ENCODE data around the gene SERINC3. TPM values are rescaled to one million over a fixed set of nuclear protein-coding genes. Genes with fewer than 3 reads are reported as not detected.
A peak's percentile ranks its signal among the peaks of the same experiment; 100 is the strongest.

Gene SERINC3
- total RNA-seq, 1 donor: 136 TPM

- no peak for DNase-seq (ENCODE audit: low read depth)
- H3K4me3 ChIP-seq (ENCODE audit: low read depth, low read length): no peak overlapping the region
- TF ChIP-seq, protein P1, sequence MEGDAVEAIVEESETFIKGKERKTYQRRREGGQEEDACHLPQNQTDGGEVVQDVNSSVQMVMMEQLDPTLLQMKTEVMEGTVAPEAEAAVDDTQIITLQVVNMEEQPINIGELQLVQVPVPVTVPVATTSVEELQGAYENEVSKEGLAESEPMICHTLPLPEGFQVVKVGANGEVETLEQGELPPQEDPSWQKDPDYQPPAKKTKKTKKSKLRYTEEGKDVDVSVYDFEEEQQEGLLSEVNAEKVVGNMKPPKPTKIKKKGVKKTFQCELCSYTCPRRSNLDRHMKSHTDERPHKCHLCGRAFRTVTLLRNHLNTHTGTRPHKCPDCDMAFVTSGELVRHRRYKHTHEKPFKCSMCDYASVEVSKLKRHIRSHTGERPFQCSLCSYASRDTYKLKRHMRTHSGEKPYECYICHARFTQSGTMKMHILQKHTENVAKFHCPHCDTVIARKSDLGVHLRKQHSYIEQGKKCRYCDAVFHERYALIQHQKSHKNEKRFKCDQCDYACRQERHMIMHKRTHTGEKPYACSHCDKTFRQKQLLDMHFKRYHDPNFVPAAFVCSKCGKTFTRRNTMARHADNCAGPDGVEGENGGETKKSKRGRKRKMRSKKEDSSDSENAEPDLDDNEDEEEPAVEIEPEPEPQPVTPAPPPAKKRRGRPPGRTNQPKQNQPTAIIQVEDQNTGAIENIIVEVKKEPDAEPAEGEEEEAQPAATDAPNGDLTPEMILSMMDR (IDR thresholded peaks at IDR 0.05; ENCODE audit: insufficient read depth, low read depth, low read length): no peak
Measured at GRCh38 chr20:44481719-44482416, 40.0 kb downstream of the SERINC3 start.

DNA sequence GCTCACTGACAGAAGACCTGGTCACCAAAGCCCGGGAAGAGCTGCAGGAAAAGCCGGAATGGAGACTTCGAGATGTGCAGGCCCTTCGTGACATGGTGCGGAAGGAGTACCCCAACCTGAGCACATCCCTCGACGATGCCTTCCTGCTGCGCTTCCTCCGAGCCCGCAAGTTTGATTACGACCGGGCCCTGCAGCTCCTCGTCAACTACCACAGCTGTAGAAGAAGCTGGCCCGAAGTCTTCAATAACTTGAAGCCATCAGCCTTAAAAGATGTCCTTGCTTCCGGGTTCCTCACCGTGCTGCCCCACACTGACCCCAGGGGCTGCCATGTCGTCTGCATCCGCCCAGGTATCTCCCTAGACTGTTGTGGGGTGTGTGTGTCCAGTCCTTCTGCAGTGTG lies 41.8 kb downstream of the SERINC3 start:
- DNase-seq (ENCODE audit: low read depth): no peak
- no peak overlapping the region for H3K4me3 ChIP-seq (ENCODE audit: low read depth, low read length)
- TF ChIP-seq, protein P1 (IDR thresholded peaks at IDR 0.05; ENCODE audit: insufficient read depth, low read depth, low read length): no peak

GRCh38 chr20:44479643-44480042 lies 42.2 kb downstream of the SERINC3 start:
- H3K4me3 ChIP-seq (ENCODE audit: low read depth, low read length): no peak overlapping the region
- DNase-seq (ENCODE audit: low read depth): no peak
- TF ChIP-seq, protein P1 (IDR thresholded peaks at IDR 0.05; ENCODE audit: insufficient read depth, low read depth, low read length): no peak

- H3K4me3 ChIP-seq (ENCODE audit: low read depth, low read length): no peak overlapping the region
- DNase-seq (ENCODE audit: low read depth): no peak
- TF ChIP-seq, protein P1 (IDR thresholded peaks at IDR 0.05; ENCODE audit: insufficient read depth, low read depth, low read length): no peak
Measured at GRCh38 chr20:44478206-44478605, 43.7 kb downstream of the SERINC3 start.

DNA sequence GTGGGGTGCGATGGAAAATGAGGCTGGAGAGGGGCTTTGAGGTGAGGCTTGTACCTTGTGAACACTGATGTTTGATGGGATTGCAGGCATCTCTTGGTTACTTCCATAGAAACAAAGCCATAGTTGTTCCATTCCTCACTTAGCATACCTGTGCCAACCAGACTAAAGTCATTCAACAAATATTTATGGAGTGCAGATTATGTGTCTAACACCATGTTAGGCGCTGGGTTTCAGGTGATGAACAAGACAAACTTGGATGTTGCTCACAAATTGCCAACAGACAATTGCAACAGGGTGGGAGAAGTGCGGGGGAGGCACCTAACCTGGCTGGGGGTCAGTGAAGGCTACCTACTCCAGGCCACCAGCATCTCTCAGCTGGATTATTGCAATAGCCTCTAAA lies 44.7 kb downstream of the SERINC3 start:
- no peak for DNase-seq (ENCODE audit: low read depth)
- no peak overlapping the region for H3K4me3 ChIP-seq (ENCODE audit: low read depth, low read length)
- TF ChIP-seq, protein P1 (IDR thresholded peaks at IDR 0.05; ENCODE audit: insufficient read depth, low read depth, low read length): no peak

DNA sequence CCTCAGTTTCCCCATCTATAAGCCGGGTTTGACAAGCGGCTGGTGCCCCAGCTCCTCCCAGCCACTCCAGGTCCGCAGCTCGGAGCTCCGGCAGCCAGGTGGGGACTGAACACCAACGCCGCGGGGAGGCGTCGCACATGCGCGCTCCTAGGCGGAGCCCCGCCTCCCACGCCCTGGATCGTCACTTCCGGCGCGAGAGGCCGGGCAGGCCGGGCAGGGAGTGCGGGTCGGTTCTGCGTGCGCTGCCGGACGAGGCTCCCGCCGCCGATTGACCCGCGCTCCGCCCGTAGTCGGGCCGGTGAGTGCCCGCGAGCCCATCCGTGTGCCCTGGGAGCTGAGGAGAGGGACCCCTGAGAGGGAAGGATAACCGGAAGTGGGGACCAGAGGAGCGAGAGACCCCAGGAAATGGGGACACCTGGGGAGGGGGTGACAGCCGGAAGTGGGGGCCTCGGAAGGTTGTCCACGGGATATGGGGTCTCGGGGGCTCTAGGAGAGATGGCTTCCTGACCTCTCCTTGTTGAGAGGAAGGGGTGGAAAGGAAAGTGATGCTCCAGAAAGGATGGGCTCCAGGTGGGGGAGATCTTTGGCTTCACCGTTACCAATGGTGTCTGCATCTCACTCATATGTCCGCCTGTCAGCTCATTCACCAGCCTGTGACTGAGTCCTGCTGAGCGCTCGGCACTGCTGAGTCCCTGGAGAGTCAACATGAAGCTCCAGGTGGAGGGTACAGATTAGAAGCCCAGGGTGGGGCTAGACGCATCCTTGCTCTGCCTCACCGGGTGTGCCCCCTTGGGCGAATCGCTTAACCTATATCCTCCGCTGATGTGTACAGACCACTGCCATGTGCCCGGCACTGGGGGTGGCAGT lies 45.9 kb downstream of the SERINC3 start, which contains the start of gene TTPAL:
TSS of gene TTPAL (plus strand) at position 181 of the 867 bp plus-strand sequence. CDS start 4,126 bp downstream, outside the sequence.
- TF ChIP-seq, protein P1 (IDR thresholded peaks at IDR 0.05; ENCODE audit: insufficient read depth, low read depth, low read length): peak; percentile 37
- peak; percentile 83 for DNase-seq (ENCODE audit: low read depth)
- peak within 1 kb of the TSS; percentile 84 for H3K4me3 ChIP-seq (ENCODE audit: low read depth, low read length)
